ENCODE data around the gene CACNA1G. TPM values are rescaled to one million over a fixed set of nuclear protein-coding genes. Genes with fewer than 3 reads are reported as not detected.

Gene CACNA1G
- total RNA-seq, 1 donor from 2014 or later, result 1.6 TPM

- no peaks in the 10 kb centered on the region for H3K36me3 Mint-ChIP-seq
These were observed 81.7 kb downstream of the CACNA1G start for GRCh38 chr17:50642071-50642721.

DNA sequence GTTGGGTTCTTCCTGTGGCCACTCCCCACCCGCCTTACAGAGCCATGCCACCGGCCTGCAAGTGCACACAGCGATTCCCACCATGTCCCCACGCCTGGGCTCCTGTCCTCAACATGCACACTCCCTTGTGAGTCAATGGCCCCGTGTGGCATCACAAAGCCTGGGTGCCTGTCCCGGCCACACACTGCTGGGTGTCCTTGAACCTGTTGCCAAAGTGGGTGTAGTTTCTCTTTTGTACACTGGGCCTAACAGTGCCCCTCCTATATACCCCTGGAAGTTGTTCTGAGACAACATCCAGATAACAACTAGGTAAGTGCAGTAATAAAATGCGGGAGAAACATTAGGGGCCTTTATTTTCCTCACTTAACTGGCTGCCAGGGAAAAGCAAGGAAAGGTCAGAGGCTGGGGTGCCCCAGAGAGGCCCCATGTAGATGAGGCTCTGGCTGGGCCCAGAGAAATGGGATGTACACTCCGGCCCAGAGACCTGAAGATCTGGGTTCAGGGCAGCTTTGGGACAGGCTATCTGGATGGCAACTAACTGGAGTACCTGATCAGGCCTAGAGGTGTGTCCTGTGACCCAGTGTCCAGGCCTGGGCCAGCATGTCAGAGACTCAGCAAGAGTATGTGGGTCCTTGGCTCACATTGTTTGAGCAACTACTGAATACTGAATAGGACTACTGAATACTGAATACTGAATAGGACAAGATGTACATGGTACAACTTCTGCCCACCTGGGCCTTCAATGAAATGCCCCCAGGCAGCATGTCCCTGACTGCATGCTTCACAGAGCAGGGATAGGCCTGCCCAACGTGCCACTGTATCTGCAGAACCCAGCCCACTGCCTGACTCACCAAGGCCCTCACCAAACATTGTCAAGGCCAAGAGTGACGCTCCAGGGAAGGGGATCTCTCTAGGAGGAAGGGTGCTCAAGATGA lies 82.5 kb downstream of the CACNA1G start:
- TF ChIP-seq EZH2 (IDR thresholded peaks at IDR 0.05) (no peak), EZH2phosphoT487 (IDR thresholded peaks at IDR 0.05) (no peak), CTCF (IDR thresholded peaks at IDR 0.05) (no peak)
- Histone ChIP-seq H3K27me3 (peaks cover 3% of the 10 kb centered on the region), H3K79me2 (ENCODE audit: low read depth) (no peaks in the 10 kb centered on the region), H4K20me1 (ENCODE audit: low read depth) (no peaks in the 10 kb centered on the region), H3K4me1 (peaks cover 14% of the 10 kb centered on the region), H3F3A (ENCODE audit: low read depth) (no peaks in the 10 kb centered on the region), H3K36me3 (no peaks in the 10 kb centered on the region), H2AFZ (replicated peaks) (no peak overlapping the region), H3K4me2 (no peak overlapping the region), H3K27ac (no peak overlapping the region), H3K9ac (no peak overlapping the region), H3K9me3 (ENCODE audit: low read depth) (no peaks in the 10 kb centered on the region), H3K4me3 (no peak overlapping the region)
- peaks cover 13% of the 10 kb centered on the region for H3K27me3 Mint-ChIP-seq (ENCODE audit: insufficient read depth, low read depth)
- DNase-seq (ENCODE audit: low spot score), result no peak
- H3K4me3 Mint-ChIP-seq, result no peak overlapping the region
- no peaks in the 10 kb centered on the region for H3K36me3 Mint-ChIP-seq
- H3K9me3 Mint-ChIP-seq, result no peaks in the 10 kb centered on the region
- peak overlapping the region; percentile 42 for H3K27ac Mint-ChIP-seq
- H3K4me1 Mint-ChIP-seq, result peaks cover 17% of the 10 kb centered on the region

More at GRCh38 chr17:50642071-50642721, 81.7 kb downstream of the CACNA1G start:
- H3F3A ChIP-seq (ENCODE audit: low read depth), result peaks cover 6% of the 10 kb centered on the region
- H2AFZ ChIP-seq (replicated peaks), result no peak overlapping the region
- no peak for TF ChIP-seq CTCF (IDR thresholded peaks at IDR 0.05)
- TF ChIP-seq EZH2 (IDR thresholded peaks at IDR 0.05), result no peak
- TF ChIP-seq EZH2phosphoT487 (IDR thresholded peaks at IDR 0.05), result no peak
- H3K27me3 ChIP-seq, result peaks cover 11% of the 10 kb centered on the region
- H4K20me1 ChIP-seq (ENCODE audit: low read depth), result no peaks in the 10 kb centered on the region
- H3K4me2 ChIP-seq, result no peak overlapping the region
- no peaks in the 10 kb centered on the region for H3K79me2 ChIP-seq (ENCODE audit: low read depth)
- peak overlapping the region; percentile 31 for H3K27ac Mint-ChIP-seq
- no peak overlapping the region for H3K4me3 ChIP-seq
- H3K27ac ChIP-seq, result no peak overlapping the region
- H3K4me1 Mint-ChIP-seq, result peaks cover 17% of the 10 kb centered on the region
- no peak overlapping the region for H3K9ac ChIP-seq
- H3K9me3 Mint-ChIP-seq, result no peaks in the 10 kb centered on the region
- no peaks in the 10 kb centered on the region for H3K9me3 ChIP-seq (ENCODE audit: low read depth)
- H3K4me3 Mint-ChIP-seq, result no peak overlapping the region
- H3K27me3 Mint-ChIP-seq (ENCODE audit: insufficient read depth, low read depth), result peaks cover 13% of the 10 kb centered on the region
- DNase-seq (ENCODE audit: low spot score), result no peak
- no peaks in the 10 kb centered on the region for H3K36me3 ChIP-seq
- H3K4me1 ChIP-seq, result peaks cover 14% of the 10 kb centered on the region

DNA sequence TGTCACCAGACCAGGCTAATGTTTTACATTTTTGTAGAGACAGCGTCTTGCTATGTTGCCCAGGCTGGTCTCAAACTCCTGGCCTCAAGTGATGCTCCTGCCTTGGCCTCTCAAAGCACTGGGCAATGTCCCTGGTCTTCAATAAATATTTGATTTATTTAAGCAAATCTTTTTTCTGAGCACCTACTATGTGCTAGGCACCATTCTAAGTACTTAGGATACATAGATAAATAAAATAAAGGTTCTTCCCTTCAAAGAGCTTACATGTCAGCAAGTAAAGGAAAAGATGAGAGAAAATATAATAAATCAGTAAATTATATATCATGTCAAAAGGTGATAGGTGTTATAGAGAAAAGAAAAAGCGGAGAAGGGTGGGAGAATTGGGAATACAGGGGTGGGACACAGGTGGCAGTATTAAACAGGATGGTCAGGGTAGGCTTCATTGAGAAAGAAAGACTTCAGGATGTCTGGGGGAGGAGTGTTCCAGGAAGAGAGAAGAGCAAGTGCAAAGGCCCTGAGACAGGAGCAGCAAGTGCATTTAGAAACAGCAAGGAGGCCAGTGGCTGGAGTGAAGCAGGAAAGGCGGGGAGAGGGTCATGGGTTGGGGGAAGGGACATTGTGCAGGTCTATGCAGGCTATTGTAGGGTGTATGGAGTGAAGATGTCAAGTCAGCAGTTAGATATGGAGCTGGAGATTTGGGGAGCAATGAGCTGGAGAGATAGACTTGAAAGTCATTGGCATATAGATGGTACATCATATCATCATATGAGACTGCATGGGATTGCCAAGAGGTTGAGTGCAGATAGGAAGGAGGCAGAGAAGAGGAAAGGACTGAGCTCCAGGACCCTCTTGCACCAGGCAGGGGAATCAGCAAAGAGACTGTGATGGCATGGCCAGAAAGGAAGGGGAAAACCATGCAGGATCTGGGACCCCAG lies 85.5 kb downstream of the CACNA1G start:
- Mint-ChIP-seq H3K4me1 (peaks cover 7% of the 10 kb centered on the region), H3K4me3 (no peak overlapping the region), H3K27ac (no peak overlapping the region), H3K9me3 (peaks cover 3% of the 10 kb centered on the region), H3K27me3 (ENCODE audit: insufficient read depth, low read depth) (peaks cover 8% of the 10 kb centered on the region), H3K36me3 (no peaks in the 10 kb centered on the region)
- Histone ChIP-seq H3K9me3 (ENCODE audit: low read depth) (no peaks in the 10 kb centered on the region), H3K4me1 (peaks cover 4% of the 10 kb centered on the region), H3K9ac (no peak overlapping the region), H3K27ac (no peak overlapping the region), H3K27me3 (no peaks in the 10 kb centered on the region), H4K20me1 (ENCODE audit: low read depth) (no peaks in the 10 kb centered on the region), H2AFZ (replicated peaks) (no peak overlapping the region), H3K36me3 (no peaks in the 10 kb centered on the region), H3K4me3 (no peak overlapping the region), H3K79me2 (ENCODE audit: low read depth) (no peaks in the 10 kb centered on the region), H3F3A (ENCODE audit: low read depth) (no peaks in the 10 kb centered on the region), H3K4me2 (no peak overlapping the region)
- no peak for DNase-seq (ENCODE audit: low spot score)
- no peak for TF ChIP-seq EZH2phosphoT487 (IDR thresholded peaks at IDR 0.05)
- no peak for TF ChIP-seq CTCF (IDR thresholded peaks at IDR 0.05)
- TF ChIP-seq EZH2 (IDR thresholded peaks at IDR 0.05), result no peak
